Loucy (cell line): ENCODE measurements around the gene TRAF3.

Source experiments
- H2AFZ ChIP-seq: fragments of 200-600 bp; sonication (generic); 2 replicates; pipeline ENCODE4 v1.6.0; 2016; ENCODE audit warnings: antibody characterized with exemption, mild to moderate bottlenecking, low read length, moderate library complexity
- H3F3A ChIP-seq: fragments of 200-600 bp; 2 replicates; pipeline ENCODE4 v1.6.0; 2016; ENCODE audit warnings: antibody characterized with exemption, low read depth, mild to moderate bottlenecking
- H3K27me3 ChIP-seq: fragments of 200-600 bp; sonication (generic); 2 replicates; pipeline ENCODE4 v1.6.1; 2014; ENCODE audit warnings: low read length, mild to moderate bottlenecking; ENCODE audit not compliant: insufficient read depth, poor library complexity, severe bottlenecking
- H3K36me3 ChIP-seq: fragments of 200-600 bp; sonication (generic); 2 replicates; pipeline ENCODE4 v1.6.1; 2016; ENCODE audit warnings: low read length; ENCODE audit not compliant: insufficient read depth
- H3K4me1 ChIP-seq: fragments of 200-600 bp; sonication (generic); 2 replicates; pipeline ENCODE4 v1.5.1; 2014; ENCODE audit warnings: low read length, mild to moderate bottlenecking; ENCODE audit not compliant: insufficient read depth, poor library complexity, severe bottlenecking
- H3K4me2 ChIP-seq: fragments of 200-600 bp; sonication (generic); 2 replicates; pipeline ENCODE4 v1.6.0; 2014; ENCODE audit warnings: antibody characterized with exemption, low read length, low read depth, mild to moderate bottlenecking; ENCODE audit not compliant: poor library complexity, severe bottlenecking
- H3K4me3 ChIP-seq: fragments of 200-600 bp; sonication (generic); 2 replicates; pipeline ENCODE4 v1.5.1; 2014; ENCODE audit warnings: low read length, mild to moderate bottlenecking, mixed read lengths; ENCODE audit not compliant: poor library complexity, severe bottlenecking
- H3K79me2 ChIP-seq: fragments of 200-600 bp; sonication (generic); 2 replicates; pipeline ENCODE4 v1.6.1; 2014; ENCODE audit warnings: low read length; ENCODE audit not compliant: insufficient read depth
- H3K9ac ChIP-seq: fragments of 200-600 bp; sonication (generic); 2 replicates; pipeline ENCODE4 v1.6.0; 2014; ENCODE audit warnings: mild to moderate bottlenecking, low read depth, low read length, moderate library complexity; ENCODE audit not compliant: poor library complexity, severe bottlenecking
- H3K9me2 ChIP-seq: fragments of 200-600 bp; sonication (generic); replicated peaks from 2 replicates; pipeline ENCODE4 v1.6.1; 2016; ENCODE audit warnings: low read depth, low read length, mixed read lengths
- H3K9me3 ChIP-seq: fragments of 200-600 bp; sonication (generic); 2 replicates; pipeline ENCODE4 v1.6.1; 2014; ENCODE audit warnings: mild to moderate bottlenecking, antibody characterized with exemption, low read length, low read depth; ENCODE audit not compliant: insufficient read depth
- H4K20me1 ChIP-seq: fragments of 200-600 bp; sonication (generic); 2 replicates; pipeline ENCODE4 v1.6.0; 2014; ENCODE audit warnings: antibody characterized with exemption, low read length, mild to moderate bottlenecking; ENCODE audit not compliant: insufficient read depth, poor library complexity, severe bottlenecking
- CTCF ChIP-seq: fragments of 200-600 bp; sonication (generic); conservative IDR thresholded peaks from 2 replicates; pipeline ENCODE4 v1.5.1; 2014; ENCODE audit warnings: mild to moderate bottlenecking, antibody characterized with exemption, low read length
- EZH2phosphoT487 ChIP-seq: fragments of 200-600 bp; IDR thresholded peaks from 2 replicates; pipeline ENCODE4 v1.6.1; 2018; ENCODE audit warnings: antibody characterized with exemption, mild to moderate bottlenecking, moderate library complexity, borderline replicate concordance

The TRAF3 gene

GRCh38 chr14:102899516-102899900, 122.3 kb downstream of the TRAF3 start:
- no peaks in the 10 kb centered on the region for H4K20me1 ChIP-seq
- no peak overlapping the region for H3K4me3 ChIP-seq
- no peak for TF ChIP-seq CTCF
- H3K79me2 ChIP-seq = no peaks in the 10 kb centered on the region
- H3K9me2 ChIP-seq = no peaks in the 10 kb centered on the region
- H3K4me2 ChIP-seq = no peak overlapping the region
- H2AFZ ChIP-seq = no peak overlapping the region
- H3K36me3 ChIP-seq = no peaks in the 10 kb centered on the region; the same call in 1 of the 2 replicates
- H3K9ac ChIP-seq = no peak overlapping the region
- H3K27me3 ChIP-seq = no peaks in the 10 kb centered on the region
- no peaks in the 10 kb centered on the region for H3F3A ChIP-seq
- H3K9me3 ChIP-seq = no peaks in the 10 kb centered on the region
- H3K4me1 ChIP-seq = no peaks in the 10 kb centered on the region

- Histone ChIP-seq H3F3A (no peaks in the 10 kb centered on the region), H3K79me2 (no peaks in the 10 kb centered on the region), H4K20me1 (no peaks in the 10 kb centered on the region), H3K9me3 (no peaks in the 10 kb centered on the region), H2AFZ (no peak overlapping the region), H3K4me1 (no peaks in the 10 kb centered on the region), H3K9ac (no peak overlapping the region), H3K27me3 (no peaks in the 10 kb centered on the region), H3K4me3 (no peak overlapping the region), H3K4me2 (no peak overlapping the region), H3K9me2 (no peaks in the 10 kb centered on the region), H3K36me3 (peaks cover 8% of the 10 kb centered on the region; the same call in 1 of the 2 replicates)
- TF ChIP-seq CTCF (no peak), EZH2phosphoT487 (no peak)
Observed at GRCh38 chr14:102900631-102901571, 123.7 kb downstream of the TRAF3 start.

GRCh38 chr14:102901633-102902032, 124.4 kb downstream of the TRAF3 start:
- Histone ChIP-seq H3K36me3 (peaks cover 10% of the 10 kb centered on the region; the same call in 1 of the 2 replicates), H3K4me1 (no peaks in the 10 kb centered on the region), H3K4me2 (no peak overlapping the region), H3K9me2 (no peaks in the 10 kb centered on the region), H3K27me3 (no peaks in the 10 kb centered on the region), H3K9me3 (no peaks in the 10 kb centered on the region), H3F3A (no peaks in the 10 kb centered on the region), H3K79me2 (no peaks in the 10 kb centered on the region), H3K9ac (no peak overlapping the region), H3K4me3 (no peak overlapping the region), H4K20me1 (no peaks in the 10 kb centered on the region), H2AFZ (no peak overlapping the region)
- no peak for TF ChIP-seq CTCF
